Stimulated activated CD4-positive, alpha-beta T cell treated with anti-CD3 and anti-CD28 coated beads, Interleukin-12 subunit alpha, Interleukin-12 subunit beta, amount 100 ng/mL, for 4 hours (primary cell): ENCODE measurements around the gene RESP18.
"Not testable (repeated sequence)": the region's sequence is repeated elsewhere in the genome, so short reads cannot be mapped to it uniquely, and the experiment has no call there.

Source experiments
- DNase-seq: peaks from one replicate; pipeline ENCODE4 v3.0.0-alpha.2; 2020

The RESP18 gene

GRCh38 chr2:219290381-219291171, 42.0 kb downstream of the RESP18 start:
- no peak for DNase-seq

GRCh38 chr2:219289537-219290361, 42.8 kb downstream of the RESP18 start:
- no peak for DNase-seq

DNA sequence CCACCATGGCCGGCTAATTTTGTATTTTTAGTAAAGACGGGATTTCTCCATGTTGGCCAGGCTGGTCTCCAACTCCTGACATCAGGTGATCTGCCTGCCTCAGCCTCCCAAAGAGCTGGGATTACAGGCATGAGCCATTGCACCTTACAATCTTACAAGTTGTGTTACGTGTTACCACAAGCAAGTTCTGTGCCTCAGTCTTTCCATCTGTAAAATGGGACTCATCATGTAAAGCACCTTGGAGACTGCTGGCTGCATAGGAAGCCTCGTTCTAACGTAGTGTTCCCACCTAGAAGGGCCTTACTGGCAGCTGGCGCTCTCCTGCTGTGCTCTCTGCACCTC, 43.4 kb downstream of the RESP18 start:
- DNase-seq = no peak

DNA sequence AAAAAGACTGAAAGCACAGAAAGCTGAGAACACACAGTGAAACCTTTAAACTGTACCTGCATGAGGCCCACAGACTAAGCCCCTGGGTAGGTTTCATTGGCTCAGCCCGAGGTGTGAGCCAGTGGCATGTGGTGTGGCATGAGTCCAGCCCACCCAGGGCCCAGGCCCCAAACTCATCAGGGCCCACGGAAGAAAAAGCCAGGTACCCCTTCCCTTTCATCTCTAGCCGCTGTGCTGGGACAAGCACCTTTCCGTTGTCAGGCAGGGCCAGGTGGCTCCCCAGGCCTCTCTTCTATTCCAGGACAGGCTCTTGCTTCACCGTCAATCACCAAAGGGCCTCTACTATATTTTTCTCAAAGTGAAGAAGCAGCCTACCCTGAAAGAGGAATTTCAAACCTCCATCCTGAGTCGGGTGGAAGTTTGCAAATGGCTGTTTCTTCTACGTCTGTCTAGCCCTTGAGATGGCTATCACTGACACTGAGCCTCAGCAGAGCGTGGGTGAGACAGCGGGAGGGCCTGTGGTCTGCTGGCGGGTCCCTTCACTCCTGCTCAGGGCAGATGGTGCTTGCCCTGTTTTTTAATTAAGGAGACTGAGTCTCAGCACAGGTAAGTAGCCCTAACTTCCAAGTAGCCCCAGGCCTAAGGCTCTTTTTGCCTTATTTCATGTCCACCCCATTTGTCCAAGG, 44.8 kb downstream of the RESP18 start:
- DNase-seq = no peak

GRCh38 chr2:219287116-219287440, 45.5 kb downstream of the RESP18 start:
- DNase-seq = not testable (repeated sequence)

GRCh38 chr2:219286436-219287115, 46.0 kb downstream of the RESP18 start:
- DNase-seq = no peak

DNA sequence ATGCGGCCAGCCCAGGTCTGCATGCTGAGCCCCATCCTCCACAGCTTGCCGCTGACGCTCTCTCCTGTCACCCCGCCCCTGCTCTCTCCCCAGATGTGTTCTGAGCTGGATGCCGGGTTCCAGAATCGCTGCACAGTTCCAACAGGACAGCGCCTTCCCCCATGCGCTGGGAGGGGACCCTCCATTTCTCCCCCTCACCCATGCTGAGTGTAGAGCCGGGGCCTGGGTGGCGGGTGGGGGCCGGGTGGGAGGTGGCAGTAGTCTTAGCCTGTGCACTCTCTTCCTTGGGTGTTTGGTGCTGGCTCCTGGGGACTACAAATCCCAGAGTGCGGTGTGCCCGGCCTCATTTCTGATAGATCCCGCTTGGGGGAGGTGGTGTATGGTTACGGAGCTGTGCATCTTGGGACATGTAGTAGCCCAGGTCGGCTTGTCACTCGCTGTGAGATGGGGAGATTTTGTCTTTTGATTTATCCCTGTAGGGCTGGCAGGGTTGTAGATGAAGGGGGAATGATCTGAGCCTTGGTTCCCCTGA, 46.6 kb downstream of the RESP18 start:
- no peak for DNase-seq

- DNase-seq = no peak
Observed at GRCh38 chr2:219285373-219285735, 47.2 kb downstream of the RESP18 start.

DNA sequence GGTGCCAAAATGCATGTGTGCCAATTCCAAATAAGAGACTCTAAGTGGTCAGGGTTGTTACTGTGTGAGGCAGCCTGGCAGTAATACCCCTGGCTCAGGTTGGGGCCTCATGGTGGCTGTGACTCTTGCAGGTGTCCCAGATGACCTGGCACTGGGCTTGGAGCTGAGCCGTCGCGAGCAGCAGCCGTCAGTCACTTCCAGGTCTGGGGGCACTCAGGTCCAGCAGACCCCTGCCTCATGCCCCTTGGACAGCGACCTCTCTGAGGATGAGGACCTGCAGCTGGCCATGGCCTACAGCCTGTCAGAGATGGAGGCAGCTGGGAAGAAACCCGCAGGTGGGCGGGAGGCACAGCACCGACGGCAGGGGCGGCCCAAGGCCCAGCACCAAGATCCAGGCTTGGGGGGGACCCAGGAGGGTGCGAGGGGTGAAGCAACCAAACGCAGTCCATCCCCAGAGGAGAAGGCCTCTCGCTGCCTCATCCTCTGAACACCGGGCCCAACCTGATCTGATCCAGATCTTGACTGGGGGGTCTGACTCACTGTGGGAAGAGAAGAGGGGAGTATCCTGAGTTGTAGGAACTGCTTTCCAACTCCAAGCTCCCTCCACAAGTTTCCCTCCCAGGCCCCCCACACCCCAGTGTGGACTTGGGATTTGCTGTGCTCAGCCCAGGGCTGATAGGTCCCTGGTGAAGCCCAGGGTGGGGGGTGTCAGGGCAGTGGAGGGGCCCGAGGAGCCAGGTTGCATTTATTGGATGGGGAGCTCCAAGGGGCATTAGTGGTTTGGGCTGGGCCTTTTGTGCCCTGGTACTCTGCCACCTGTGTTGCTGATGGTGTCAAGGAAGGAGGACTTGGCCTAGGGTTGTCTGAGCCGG, 47.8 kb downstream of the RESP18 start:
- DNase-seq = no peak

GRCh38 chr2:219282943-219283581, 49.5 kb downstream of the RESP18 start:
- no peak for DNase-seq

- no peak for DNase-seq
Observed at GRCh38 chr2:219282375-219282774, 50.2 kb downstream of the RESP18 start.

DNA sequence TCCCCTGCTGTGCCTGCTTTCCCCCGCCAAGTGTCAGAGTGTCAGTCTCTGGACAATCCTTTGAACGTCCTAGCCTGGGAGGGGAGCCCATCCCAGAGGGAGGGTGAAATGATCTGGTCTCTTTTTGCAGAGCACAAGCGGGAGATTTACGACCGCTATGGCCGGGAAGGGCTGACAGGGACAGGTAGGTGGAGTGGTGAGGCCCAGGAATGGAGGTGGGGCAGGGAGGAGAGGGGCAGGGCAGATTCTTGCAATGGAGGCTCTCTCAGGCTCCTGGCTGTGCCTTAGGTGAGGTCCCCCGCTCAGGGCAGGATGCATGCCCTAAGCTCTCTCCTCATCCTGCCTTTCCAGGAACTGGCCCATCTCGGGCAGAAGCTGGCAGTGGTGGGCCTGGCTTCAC, 51.0 kb downstream of the RESP18 start:
- DNase-seq = no peak

DNA sequence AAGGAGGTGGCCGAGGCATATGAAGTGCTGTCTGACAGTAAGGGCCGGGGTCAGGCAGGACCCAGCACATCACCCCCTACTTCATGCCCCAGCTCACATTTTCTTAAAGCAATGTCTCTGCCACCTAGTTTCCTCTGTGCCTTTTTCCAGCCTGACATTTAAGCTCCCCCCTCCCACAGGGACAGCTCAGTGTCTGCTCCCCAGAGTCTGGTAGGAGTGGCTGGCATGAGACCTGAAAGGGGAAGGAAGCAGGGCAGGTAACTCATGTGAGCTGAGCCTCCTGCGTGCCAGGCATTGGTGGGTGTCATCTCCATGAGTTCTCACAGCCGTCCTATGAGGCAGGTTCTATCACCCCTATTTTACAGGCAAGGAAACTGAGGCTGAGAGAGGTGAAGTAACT, 51.9 kb downstream of the RESP18 start:
- DNase-seq = no peak

GRCh38 chr2:219279916-219280516, 52.5 kb downstream of the RESP18 start:
- DNase-seq = no peak

DNA sequence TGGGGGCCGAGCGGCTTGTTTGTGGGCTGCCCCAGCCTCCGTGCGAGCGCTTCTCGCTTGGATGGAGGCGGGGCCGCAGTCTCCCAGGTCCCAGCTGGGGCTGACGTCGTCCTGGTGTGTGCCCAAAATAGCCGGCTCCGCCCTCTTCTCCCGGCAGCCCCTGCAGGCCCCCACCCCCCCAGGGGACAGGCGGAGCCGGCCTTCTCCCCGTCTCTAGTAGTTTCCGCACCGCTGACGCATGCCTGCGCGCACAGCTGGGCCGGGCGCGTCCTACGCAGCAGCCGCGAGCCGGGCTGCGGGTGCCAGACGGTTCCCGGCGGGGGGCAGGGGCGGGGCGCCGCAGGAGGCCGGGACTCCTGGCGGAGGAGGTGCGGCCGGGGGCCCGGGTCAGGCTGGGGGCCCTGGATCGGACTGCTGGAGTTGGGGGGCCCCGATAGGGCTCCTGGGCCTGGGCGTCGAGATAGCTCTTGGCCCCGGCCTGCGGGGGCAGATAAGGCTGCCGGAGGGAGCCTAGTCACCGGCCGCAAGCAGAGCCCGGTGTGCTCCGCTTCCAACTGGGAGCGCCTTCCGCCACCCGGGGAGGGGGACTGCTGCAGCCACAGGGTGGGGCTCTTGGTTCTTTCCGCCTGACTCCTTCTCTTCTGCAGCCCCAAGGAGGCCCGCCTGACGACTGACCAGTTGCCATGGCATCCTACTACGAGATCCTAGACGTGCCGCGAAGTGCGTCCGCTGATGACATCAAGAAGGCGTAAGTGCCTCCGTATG, 53.2 kb downstream of the RESP18 start, which contains the start of gene DNAJB2:
Gene DNAJB2, plus strand, starts transcription at position 216 of the 765 bp plus-strand sequence. Its CDS starts 468 bp downstream, at position 684.
- peak; percentile 98 for DNase-seq

DNA sequence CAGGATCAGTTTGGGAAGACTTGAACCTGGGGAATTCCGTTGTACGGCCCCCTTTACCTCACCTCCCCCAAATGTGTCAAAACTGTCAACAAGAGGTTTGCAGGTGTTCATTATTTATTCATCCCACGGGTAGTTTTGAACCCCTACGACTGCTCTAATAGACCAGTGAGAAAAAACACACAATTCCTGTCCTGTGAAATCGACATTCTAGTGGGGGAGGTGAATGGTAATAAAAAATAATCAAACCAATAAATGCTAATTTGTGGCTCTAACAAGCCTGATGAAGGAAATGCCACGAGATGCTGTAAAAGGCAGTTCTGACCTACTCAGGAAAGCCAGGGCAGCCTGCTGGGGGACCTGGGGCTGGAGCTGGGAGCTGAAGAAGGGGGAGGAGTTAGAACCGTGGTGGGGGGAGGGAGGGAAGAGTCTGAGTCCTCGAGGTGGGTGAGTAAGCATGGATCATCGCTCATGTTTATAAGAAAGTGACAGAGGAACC, 53.8 kb downstream of the RESP18 start:
- DNase-seq = no peak

- peak; percentile 72 for DNase-seq
Observed at GRCh38 chr2:219277703-219278654, 54.6 kb downstream of the RESP18 start.
